HG03039 (cell line): Measurements from ENCODE around the gene RASSF5.
"Not testable (repeated sequence)": the region's sequence is repeated elsewhere in the genome, so short reads cannot be mapped to it uniquely, and the experiment has no call there.

Source experiments
- ATAC-seq: cut with Tn5 transposase; IDR thresholded peaks from one replicate; pipeline ENCODE4 v1.9.1; 2021; ENCODE audit warnings: mild to moderate bottlenecking, moderate library complexity; ENCODE audit not compliant: unreplicated experiment

Gene RASSF5

GRCh38 chr1:206476591-206476990, 30.7 kb upstream of the RASSF5 start:
- ATAC-seq = no peak

- ATAC-seq = no peak
Measured at GRCh38 chr1:206477110-206477509, 30.2 kb upstream of the RASSF5 start.

- no peak for ATAC-seq
Measured at GRCh38 chr1:206477581-206478380, 29.6 kb upstream of the RASSF5 start.

- ATAC-seq = no peak
Measured at GRCh38 chr1:206478746-206479145, 28.6 kb upstream of the RASSF5 start.

GRCh38 chr1:206479183-206480125, 27.9 kb upstream of the RASSF5 start:
- ATAC-seq = no peak

GRCh38 chr1:206480211-206480610, 27.1 kb upstream of the RASSF5 start:
- ATAC-seq = no peak

GRCh38 chr1:206482611-206483010, 24.7 kb upstream of the RASSF5 start:
- no peak for ATAC-seq

GRCh38 chr1:206483864-206484263, 23.5 kb upstream of the RASSF5 start:
- ATAC-seq = not testable (repeated sequence)

GRCh38 chr1:206484901-206485300, 22.4 kb upstream of the RASSF5 start:
- ATAC-seq = no peak

GRCh38 chr1:206486995-206487788, 20.1 kb upstream of the RASSF5 start:
- no peak for ATAC-seq

GRCh38 chr1:206487970-206488369, 19.4 kb upstream of the RASSF5 start:
- no peak for ATAC-seq

GRCh38 chr1:206488466-206488865, 18.9 kb upstream of the RASSF5 start:
- ATAC-seq = no peak

GRCh38 chr1:206489980-206490770, 17.2 kb upstream of the RASSF5 start:
- no peak for ATAC-seq

- no peak for ATAC-seq
Measured at GRCh38 chr1:206490771-206491405, 16.4 kb upstream of the RASSF5 start.

GRCh38 chr1:206491616-206492015, 15.7 kb upstream of the RASSF5 start:
- no peak for ATAC-seq

GRCh38 chr1:206492589-206492988, 14.7 kb upstream of the RASSF5 start:
- ATAC-seq = no peak

GRCh38 chr1:206493279-206493678, 14.1 kb upstream of the RASSF5 start:
- ATAC-seq = no peak

- ATAC-seq = no peak
Measured at GRCh38 chr1:206495011-206495461, 12.3 kb upstream of the RASSF5 start.

GRCh38 chr1:206495493-206496046, 11.8 kb upstream of the RASSF5 start:
- ATAC-seq = no peak
